HG02571 (cell line): ENCODE results near the gene LCE7A.
A peak's percentile ranks its signal among the peaks of the same experiment; 100 is the strongest.

ENCODE experiments used
- ATAC-seq: cut with Tn5 transposase; IDR thresholded peaks from one replicate; pipeline ENCODE4 v1.9.1; 2021; ENCODE audit warnings: mild to moderate bottlenecking, moderate library complexity; ENCODE audit not compliant: unreplicated experiment

The LCE7A gene

GRCh38 chr1:152879559-152880198 lies 19.9 kb downstream of the LCE7A start:
- no peak for ATAC-seq

GRCh38 chr1:152880316-152880715 lies 20.5 kb downstream of the LCE7A start:
- ATAC-seq, result no peak

- ATAC-seq, result peak; percentile 54
These were observed 21.1 kb downstream of the LCE7A start for GRCh38 chr1:152880907-152881306.

GRCh38 chr1:152884085-152884484 lies 24.3 kb downstream of the LCE7A start:
- no peak for ATAC-seq

GRCh38 chr1:152884506-152884905 lies 24.7 kb downstream of the LCE7A start:
- no peak for ATAC-seq

- ATAC-seq, result no peak
These were observed 25.3 kb downstream of the LCE7A start for GRCh38 chr1:152884966-152885624.

- ATAC-seq, result no peak
These were observed 26.3 kb downstream of the LCE7A start for GRCh38 chr1:152886085-152886484.

- no peak for ATAC-seq
These were observed 27.1 kb downstream of the LCE7A start for GRCh38 chr1:152886758-152887409.

- no peak for ATAC-seq
These were observed 28.3 kb downstream of the LCE7A start for GRCh38 chr1:152888126-152888525.

- ATAC-seq, result no peak
These were observed 39.2 kb downstream of the LCE7A start for GRCh38 chr1:152899027-152899426.

- ATAC-seq, result no peak
These were observed 40.1 kb downstream of the LCE7A start for GRCh38 chr1:152899883-152900282.

GRCh38 chr1:152901631-152902030 lies 41.8 kb downstream of the LCE7A start:
- ATAC-seq, result no peak

GRCh38 chr1:152902636-152903035 lies 42.8 kb downstream of the LCE7A start:
- no peak for ATAC-seq

- no peak for ATAC-seq
These were observed 45.1 kb downstream of the LCE7A start for GRCh38 chr1:152904688-152905440.

- ATAC-seq, result no peak
These were observed 46.3 kb downstream of the LCE7A start for GRCh38 chr1:152906023-152906565.

GRCh38 chr1:152907686-152908601 lies 48.1 kb downstream of the LCE7A start, which contains the start of gene IVL:
Gene IVL, plus strand, starts transcription at chr1:152908546. Its CDS starts 1,252 bp downstream, at chr1:152909798.
- no peak for ATAC-seq

GRCh38 chr1:152909206-152909605 lies 49.4 kb downstream of the LCE7A start:
- ATAC-seq, result no peak
